HepG2 (cell line): ENCODE measurements around the gene ANXA5.

Experiments used
- AFF4 ChIP-seq: sonication (generic); formaldehyde crosslinking; IDR thresholded peaks from 2 replicates; pipeline ENCODE4 v1.4.0; 2020; ENCODE audit warnings: missing genetic modification reagents
- CTCF ChIP-seq: sonication (generic); formaldehyde crosslinking; IDR thresholded peaks from 2 replicates; pipeline ENCODE4 v1.5.0; 2020; ENCODE audit warnings: mild to moderate bottlenecking, missing genetic modification reagents, moderate library complexity
- FOXM1 ChIP-seq: sonication (generic); formaldehyde crosslinking; IDR thresholded peaks from 2 replicates; pipeline ENCODE4 v1.5.0; 2020; ENCODE audit warnings: missing genetic modification reagents
- PAXIP1 ChIP-seq: sonication (generic); formaldehyde crosslinking; conservative IDR thresholded peaks from 2 replicates; pipeline ENCODE4 v1.4.0; 2020; ENCODE audit warnings: mild to moderate bottlenecking, missing genetic modification reagents, moderate library complexity

- TF ChIP-seq AFF4 (CRISPR knock-in tag) (no peak), FOXM1 (CRISPR knock-in tag) (no peak), CTCF (CRISPR knock-in tag) (no peak), PAXIP1 (CRISPR knock-in tag) (no peak)
Observed at GRCh38 chr4:121653214-121653613, 43.6 kb downstream of the ANXA5 start.
